HL-60 (cell line): ENCODE measurements around the gene DFFA.

ENCODE experiments used
- CTCF ChIP-seq: IDR thresholded peaks from one replicate; pipeline ENCODE4 v1.5.1; 2011; ENCODE audit warnings: low read length, control low read depth, inconsistent platforms; ENCODE audit not compliant: insufficient read depth
- POLR2AphosphoS5 ChIP-seq: IDR thresholded peaks from 2 replicates; pipeline ENCODE4 v1.6.1; 2012; ENCODE audit warnings: low read depth
- REST ChIP-seq: IDR thresholded peaks from 2 replicates; pipeline ENCODE4 v1.6.1; 2012; ENCODE audit warnings: low read depth; ENCODE audit not compliant: insufficient replicate concordance

- TF ChIP-seq CTCF (no peak), POLR2AphosphoS5 (no peak), REST (no peak)
Measured at GRCh38 chr1:10444248-10444647, 28.1 kb downstream of the DFFA start.
